ENCODE data around the gene KLK6. TPM values are rescaled to one million over a fixed set of nuclear protein-coding genes. Genes with fewer than 3 reads are reported as not detected.

Gene KLK6
- total and polyA plus RNA-seq, 2 of the 13 experiments (the other 11 are each of a cell fraction or from before 2014, with no cell fraction given): 0.15 to 1.8 TPM

DNA sequence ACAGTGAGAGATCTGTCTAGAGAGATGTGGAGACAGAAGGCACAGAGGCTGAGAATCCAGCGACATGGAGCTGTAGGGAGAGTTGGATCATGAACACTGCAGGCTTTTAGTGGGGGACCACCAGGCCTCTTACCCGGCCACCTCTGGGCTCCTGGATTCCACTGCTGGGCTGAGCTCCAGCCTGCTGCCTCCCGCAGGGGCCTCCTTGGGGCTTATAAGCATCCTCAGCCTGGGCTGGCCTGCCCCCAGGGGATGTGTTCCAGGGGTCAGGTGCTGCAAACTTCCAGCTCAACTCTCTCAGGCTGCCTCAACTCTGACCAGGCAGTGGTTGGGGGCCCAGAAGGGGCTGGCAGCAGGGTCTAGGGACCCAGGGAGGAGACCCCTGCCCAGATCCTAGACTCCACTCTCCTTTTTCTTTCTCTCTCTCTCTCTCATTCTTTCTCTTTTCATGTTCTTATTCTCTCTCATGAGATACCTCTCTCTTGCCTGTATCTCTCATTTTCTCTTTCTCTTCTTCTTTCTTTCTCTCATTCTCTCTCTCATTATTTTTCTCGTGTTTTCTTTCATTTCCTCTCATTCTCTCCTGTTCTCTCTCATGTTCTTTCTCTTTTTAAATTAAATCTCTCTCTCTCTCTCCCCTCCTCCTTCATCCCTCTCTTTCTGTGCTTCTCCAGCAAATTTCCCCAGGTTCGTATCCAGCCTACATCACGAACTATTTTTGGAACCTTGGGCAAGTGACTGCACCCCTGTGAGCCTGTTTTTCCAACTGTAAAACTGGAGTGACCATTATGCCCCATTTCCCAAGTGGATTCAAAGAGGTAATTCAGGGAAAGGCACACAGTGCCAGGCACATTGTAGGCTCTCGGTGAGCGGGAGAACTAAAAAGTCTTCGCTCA is 57.9 kb downstream of the KLK6 start, which contains the start of gene KLK4:
TSS of gene KLK4 (minus strand) at position 190 of the 896 bp plus-strand sequence. CDS start 657 bp downstream, outside the sequence.
- no peak for FAIRE-seq

More for the DNA sequence above, 57.9 kb downstream of the KLK6 start, which contains the start of gene KLK4:
- ATAC-seq: no peak
- intact Hi-C loops (cut with micrococcal nuclease; ENCODE audit: unreplicated experiment) (no loop called here), in situ Hi-C loops (cut with HindIII; ENCODE audit: extremely low pct_ligation_motif_present, low pct_unique_long_range_greater_than_20kb) (no loop called here)
- Histone ChIP-seq H3K79me2 (ENCODE audit: insufficient read depth, low read length) (no peaks in the 10 kb centered on the region), H2AFZ (ENCODE audit: low read length) (no peak within 1 kb of the TSS), H3K4me2 (ENCODE audit: low read depth, low read length) (no peak within 1 kb of the TSS), H3K4me3 (replicated peaks in 1 of 3; ENCODE audit: insufficient read depth in 1 of 3, low read depth in 2 of 3, low read length in 3 of 3) (no peak within 1 kb of the TSS), H3K36me3 (replicated peaks in 1 of 2; ENCODE audit: control insufficient read depth in 1 of 2, insufficient read depth in 2 of 2, low read length in 2 of 2) (no peaks in the 10 kb centered on the region), H3K4me1 (ENCODE audit: insufficient read depth, low read length) (no peaks in the 10 kb centered on the region), H3K9me3 (ENCODE audit: low read length) (no peaks in the 10 kb centered on the region), H3K9ac (ENCODE audit: insufficient read depth, low read depth, low read length) (no peak within 1 kb of the TSS), H4K20me1 (ENCODE audit: insufficient read depth, low read length) (no peaks in the 10 kb centered on the region), H3K27ac (ENCODE audit: extremely low read length, insufficient read depth, low read length) (no peak within 1 kb of the TSS), H3K27me3 (ENCODE audit: control insufficient read depth in 1 of 2, insufficient read depth in 2 of 2, low read length in 2 of 2) (peaks cover 3 to 39% of the 10 kb centered on the region in 2 experiments)
- no TSS peak for BruUV-seq (replicated peaks)
- no peak for DNase-seq (ENCODE audit: low spot score)
- CTCF ChIA-PET (ENCODE audit: low intra/inter-chr PET ratio, low total read pairs): no interaction called here
- POLR2A ChIA-PET: no interaction called here
- 28% methylated on average over 6 of the region's 9 CpGs for WGBS (ENCODE audit: low lambda C conversion rate)
- TF ChIP-seq SIN3A (IDR thresholded peaks at IDR 0.05; ENCODE audit: borderline replicate concordance, low read depth, low read length) (no peak), ZEB1 (IDR thresholded peaks at IDR 0.05; ENCODE audit: insufficient replicate concordance, low read depth) (no peak), RFX1 (IDR thresholded peaks at IDR 0.05) (no peak), CHD2 (IDR thresholded peaks at IDR 0.05; ENCODE audit: low read depth, low read length) (no peak), PCBP1 (IDR thresholded peaks at IDR 0.05; ENCODE audit: borderline replicate concordance, low read depth, low read length) (no peak), ZNF556 (CRISPR knock-in tag; IDR thresholded peaks at IDR 0.05; ENCODE audit: borderline replicate concordance) (no peak), NFIC (IDR thresholded peaks at IDR 0.05; ENCODE audit: low read length) (no peak), ZNF75D (CRISPR knock-in tag; IDR thresholded peaks at IDR 0.05; ENCODE audit: borderline replicate concordance) (no peak), ZNF3 (CRISPR knock-in tag; IDR thresholded peaks at IDR 0.05) (no peak), ZNF160 (CRISPR knock-in tag; IDR thresholded peaks at IDR 0.05) (no peak), NR2C2 (CRISPR knock-in tag; IDR thresholded peaks at IDR 0.05; ENCODE audit: borderline replicate concordance) (no peak), ZNF441 (CRISPR knock-in tag; IDR thresholded peaks at IDR 0.05; ENCODE audit: borderline replicate concordance) (no peak), ERF (CRISPR knock-in tag; IDR thresholded peaks at IDR 0.05) (no peak)
- TF ChIP-seq, protein P1, sequence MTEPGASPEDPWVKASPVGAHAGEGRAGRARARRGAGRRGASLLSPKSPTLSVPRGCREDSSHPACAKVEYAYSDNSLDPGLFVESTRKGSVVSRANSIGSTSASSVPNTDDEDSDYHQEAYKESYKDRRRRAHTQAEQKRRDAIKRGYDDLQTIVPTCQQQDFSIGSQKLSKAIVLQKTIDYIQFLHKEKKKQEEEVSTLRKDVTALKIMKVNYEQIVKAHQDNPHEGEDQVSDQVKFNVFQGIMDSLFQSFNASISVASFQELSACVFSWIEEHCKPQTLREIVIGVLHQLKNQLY (CRISPR knock-in tag; IDR thresholded peaks at IDR 0.05): no peak
- TF ChIP-seq, protein P2, sequence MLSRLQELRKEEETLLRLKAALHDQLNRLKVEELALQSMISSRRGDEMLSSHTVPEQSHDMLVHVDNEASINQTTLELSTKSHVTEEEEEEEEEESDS (CRISPR knock-in tag; IDR thresholded peaks at IDR 0.05; ENCODE audit: borderline replicate concordance): no peak
- TF ChIP-seq, protein P3, sequence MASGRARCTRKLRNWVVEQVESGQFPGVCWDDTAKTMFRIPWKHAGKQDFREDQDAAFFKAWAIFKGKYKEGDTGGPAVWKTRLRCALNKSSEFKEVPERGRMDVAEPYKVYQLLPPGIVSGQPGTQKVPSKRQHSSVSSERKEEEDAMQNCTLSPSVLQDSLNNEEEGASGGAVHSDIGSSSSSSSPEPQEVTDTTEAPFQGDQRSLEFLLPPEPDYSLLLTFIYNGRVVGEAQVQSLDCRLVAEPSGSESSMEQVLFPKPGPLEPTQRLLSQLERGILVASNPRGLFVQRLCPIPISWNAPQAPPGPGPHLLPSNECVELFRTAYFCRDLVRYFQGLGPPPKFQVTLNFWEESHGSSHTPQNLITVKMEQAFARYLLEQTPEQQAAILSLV (CRISPR knock-in tag; IDR thresholded peaks at IDR 0.05; ENCODE audit: borderline replicate concordance): no peak

All from HepG2 (cell line).